Measurements from ENCODE around the gene BTN1A1.
A peak's percentile ranks its signal among the peaks of the same experiment; 100 is the strongest.

Gene BTN1A1

DNA sequence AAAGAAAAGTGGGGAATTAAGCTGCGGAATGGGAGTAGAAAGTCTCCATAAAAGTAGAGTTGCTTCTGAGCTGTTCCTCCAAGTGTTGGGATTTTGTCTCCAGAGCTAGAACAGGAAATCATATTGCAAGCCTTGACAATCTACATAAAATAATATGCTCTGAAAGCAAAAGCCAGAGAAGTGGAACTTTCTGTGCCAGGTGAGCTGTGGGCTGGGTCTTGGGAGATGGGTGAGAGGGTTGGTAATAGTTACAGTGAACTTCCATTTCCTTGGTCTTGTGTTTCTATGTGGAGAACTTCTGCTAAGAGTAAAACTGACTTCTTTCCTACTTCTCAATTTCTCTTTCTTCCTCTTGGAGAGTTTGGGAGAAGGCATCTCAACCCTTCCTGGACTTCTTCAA is 31.8 kb downstream of the BTN1A1 start:
- Histone ChIP-seq H3K4me1 (ENCODE audit: insufficient read depth, low read length) (peaks cover 14% of the 10 kb centered on the region), H3K36me3 (ENCODE audit: insufficient read depth, low read length) (no peaks in the 10 kb centered on the region), H3K4me3 (ENCODE audit: low read depth in 1 of 2, low read length in 2 of 2) (no peak overlapping the region), H3K9me3 (ENCODE audit: low read length) (no peaks in the 10 kb centered on the region), H3K9ac (ENCODE audit: low read length) (no peak overlapping the region), H3K27me3 (ENCODE audit: control insufficient read depth in 1 of 2, insufficient read depth in 2 of 2, low read length in 2 of 2) (no peaks in the 10 kb centered on the region), H3K27ac (ENCODE audit: low read depth, low read length) (no peak overlapping the region)

DNA sequence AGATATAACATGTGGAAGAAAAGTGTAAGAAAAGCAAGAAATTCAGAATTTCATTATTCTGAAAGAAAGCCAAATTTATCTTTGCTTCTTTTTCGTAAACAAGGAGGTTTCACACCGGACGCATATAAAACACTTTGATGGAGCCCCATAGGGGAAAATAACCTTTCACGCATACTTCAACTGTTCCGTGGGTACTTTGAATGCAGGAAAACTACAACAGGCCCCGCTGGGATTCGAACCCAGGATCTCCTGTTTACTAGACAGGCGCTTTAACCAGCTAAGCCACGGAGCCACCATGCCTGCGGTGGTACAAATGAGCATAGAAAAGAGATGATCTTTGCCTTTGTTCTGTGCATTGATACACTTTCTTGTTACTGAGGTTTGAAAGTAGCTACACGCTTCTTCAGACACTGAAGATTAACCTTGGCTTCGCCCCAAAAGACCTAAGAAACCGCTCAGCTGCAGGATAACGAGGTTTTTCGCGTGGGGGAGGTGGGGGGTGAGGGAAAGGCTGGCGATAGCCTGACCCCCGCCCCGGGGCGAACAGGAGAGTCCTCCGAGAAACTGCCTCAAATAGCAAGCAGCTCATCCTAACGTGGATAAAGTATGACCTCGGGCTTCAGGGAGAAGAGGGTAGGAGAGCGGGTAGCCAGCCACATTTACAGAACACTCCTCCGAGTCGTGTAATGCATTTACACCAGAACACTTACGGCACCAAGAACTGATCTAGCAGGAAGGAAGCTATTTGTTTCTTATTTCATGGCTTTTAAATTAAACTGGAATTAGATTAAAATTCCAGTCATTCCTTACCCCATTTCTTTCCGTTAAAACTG is 32.8 kb downstream of the BTN1A1 start:
- H3K4me3 ChIP-seq (ENCODE audit: low read depth in 1 of 2, low read length in 2 of 2): peak overlapping the region; percentile 63 to 97

DNA sequence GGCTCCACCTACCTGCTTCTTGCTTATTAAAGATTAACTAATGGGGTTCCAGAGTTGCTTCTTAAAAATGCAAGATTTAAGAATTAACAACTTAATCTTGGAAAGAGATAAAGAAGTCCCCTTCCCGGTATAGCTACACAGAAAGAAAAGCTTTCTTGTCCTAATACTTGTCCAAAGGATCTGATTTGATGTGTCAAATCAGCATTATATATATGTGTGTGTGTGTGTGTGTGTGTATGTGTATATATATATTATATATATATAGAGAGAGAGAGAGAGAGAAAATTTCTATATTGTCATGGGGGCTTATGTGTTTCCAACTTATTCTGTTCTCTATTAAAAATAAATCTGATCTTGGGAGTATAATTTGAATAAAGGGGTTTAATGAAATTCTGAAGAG is 33.4 kb downstream of the BTN1A1 start:
- H3K4me3 ChIP-seq (ENCODE audit: low read depth in 1 of 2, low read length in 2 of 2): peak overlapping the region; percentile 63 to 97
- H3K9me3 ChIP-seq (ENCODE audit: low read length): no peaks in the 10 kb centered on the region
- peaks cover 17% of the 10 kb centered on the region for H3K4me1 ChIP-seq (ENCODE audit: insufficient read depth, low read length)
- H3K27me3 ChIP-seq (ENCODE audit: control insufficient read depth in 1 of 2, insufficient read depth in 2 of 2, low read length in 2 of 2): no peaks in the 10 kb centered on the region
- peak overlapping the region; percentile 81 for H3K9ac ChIP-seq (ENCODE audit: low read length)
- peak overlapping the region; percentile 91 for H3K27ac ChIP-seq (ENCODE audit: low read depth, low read length)
- H3K36me3 ChIP-seq (ENCODE audit: insufficient read depth, low read length): no peaks in the 10 kb centered on the region

More for the DNA sequence above, 32.8 kb downstream of the BTN1A1 start:
- Histone ChIP-seq H3K9ac (ENCODE audit: low read length) (peak overlapping the region; percentile 81), H3K9me3 (ENCODE audit: low read length) (no peaks in the 10 kb centered on the region), H3K27ac (ENCODE audit: low read depth, low read length) (peak overlapping the region; percentile 91), H3K27me3 (ENCODE audit: control insufficient read depth in 1 of 2, insufficient read depth in 2 of 2, low read length in 2 of 2) (no peaks in the 10 kb centered on the region), H3K4me1 (ENCODE audit: insufficient read depth, low read length) (peaks cover 17% of the 10 kb centered on the region), H3K36me3 (ENCODE audit: insufficient read depth, low read length) (no peaks in the 10 kb centered on the region)

DNA sequence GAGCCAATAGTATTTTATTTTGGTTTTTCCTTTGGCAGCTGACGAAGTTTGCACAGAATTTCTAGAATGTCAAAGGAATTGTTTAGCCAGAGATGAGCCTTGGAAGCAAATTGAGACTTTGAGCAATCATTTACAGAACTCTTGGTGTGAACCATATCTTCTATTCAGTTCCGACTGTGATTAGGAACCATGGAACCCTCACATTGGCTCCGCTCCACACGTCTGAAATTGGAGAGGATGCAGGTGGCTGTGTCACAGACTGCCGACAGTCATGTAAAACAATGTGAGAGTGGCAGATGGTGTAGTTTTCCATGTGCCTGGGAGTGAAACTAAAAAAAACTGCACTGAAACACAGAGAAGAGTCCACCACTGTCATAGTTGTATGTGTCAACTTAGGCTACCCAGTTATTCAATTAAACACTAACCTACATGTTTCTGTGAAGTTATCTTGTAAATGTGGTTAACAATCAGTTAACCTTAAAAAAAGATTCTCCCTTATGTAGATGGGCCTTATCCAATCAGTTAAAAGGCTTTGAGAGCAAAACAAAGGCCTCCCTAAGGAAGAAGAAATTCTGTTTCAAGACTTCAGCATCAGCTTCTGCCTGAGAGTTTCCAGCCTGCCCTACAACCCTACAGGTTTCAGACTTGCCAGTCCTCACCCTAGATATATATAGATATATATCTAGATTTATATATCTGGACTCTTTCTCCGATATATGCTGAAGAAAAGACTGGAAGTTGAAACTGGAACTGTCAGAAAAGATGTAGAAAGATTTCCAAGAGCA is 34.8 kb downstream of the BTN1A1 start:
- Histone ChIP-seq H3K9ac (ENCODE audit: low read length) (no peak overlapping the region), H3K27me3 (ENCODE audit: control insufficient read depth in 1 of 2, insufficient read depth in 2 of 2, low read length in 2 of 2) (no peaks in the 10 kb centered on the region), H3K4me3 (ENCODE audit: low read depth in 1 of 2, low read length in 2 of 2) (no peak overlapping the region), H3K4me1 (ENCODE audit: insufficient read depth, low read length) (peaks cover 23% of the 10 kb centered on the region), H3K9me3 (ENCODE audit: low read length) (no peaks in the 10 kb centered on the region), H3K27ac (ENCODE audit: low read depth, low read length) (no peak overlapping the region), H3K36me3 (ENCODE audit: insufficient read depth, low read length) (no peaks in the 10 kb centered on the region)

DNA sequence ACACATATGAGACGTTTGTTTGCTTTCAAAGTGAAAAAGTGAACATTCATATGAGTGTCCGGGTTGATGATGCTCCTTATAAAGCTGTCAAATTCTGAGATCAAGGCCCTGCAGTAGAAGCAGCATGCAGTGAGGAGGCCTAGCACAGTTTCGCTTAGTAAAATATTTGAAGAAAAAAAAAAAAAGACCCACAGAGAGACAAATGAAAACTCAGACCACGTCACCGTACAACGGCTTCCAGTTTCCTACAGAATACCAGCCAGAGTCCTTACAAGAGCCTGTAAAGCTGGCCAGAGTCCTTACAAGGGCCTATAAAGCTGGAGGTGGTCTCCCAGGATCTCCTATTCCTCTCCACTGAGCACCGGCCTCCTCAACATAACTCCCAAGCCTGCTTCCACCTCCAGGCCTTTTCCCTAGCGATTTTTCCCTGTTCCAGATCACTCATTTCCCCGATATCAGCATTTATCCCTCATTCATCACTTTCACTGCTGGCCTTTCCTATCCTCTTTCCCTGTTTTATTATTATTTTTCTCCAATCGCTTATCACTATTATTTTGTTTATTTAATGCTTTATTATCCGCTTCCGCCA is 36.6 kb downstream of the BTN1A1 start:
- Histone ChIP-seq H3K9me3 (ENCODE audit: low read length) (no peaks in the 10 kb centered on the region), H3K9ac (ENCODE audit: low read length) (peak overlapping the region; percentile 97), H3K27me3 (ENCODE audit: control insufficient read depth in 1 of 2, insufficient read depth in 2 of 2, low read length in 2 of 2) (no peaks in the 10 kb centered on the region), H3K4me1 (ENCODE audit: insufficient read depth, low read length) (peaks cover 23% of the 10 kb centered on the region), H3K27ac (ENCODE audit: low read depth, low read length) (peak overlapping the region; percentile 92), H3K4me3 (ENCODE audit: low read depth in 1 of 2, low read length in 2 of 2) (peak overlapping the region; percentile 63 to 76), H3K36me3 (ENCODE audit: insufficient read depth, low read length) (peaks cover 6% of the 10 kb centered on the region)

DNA sequence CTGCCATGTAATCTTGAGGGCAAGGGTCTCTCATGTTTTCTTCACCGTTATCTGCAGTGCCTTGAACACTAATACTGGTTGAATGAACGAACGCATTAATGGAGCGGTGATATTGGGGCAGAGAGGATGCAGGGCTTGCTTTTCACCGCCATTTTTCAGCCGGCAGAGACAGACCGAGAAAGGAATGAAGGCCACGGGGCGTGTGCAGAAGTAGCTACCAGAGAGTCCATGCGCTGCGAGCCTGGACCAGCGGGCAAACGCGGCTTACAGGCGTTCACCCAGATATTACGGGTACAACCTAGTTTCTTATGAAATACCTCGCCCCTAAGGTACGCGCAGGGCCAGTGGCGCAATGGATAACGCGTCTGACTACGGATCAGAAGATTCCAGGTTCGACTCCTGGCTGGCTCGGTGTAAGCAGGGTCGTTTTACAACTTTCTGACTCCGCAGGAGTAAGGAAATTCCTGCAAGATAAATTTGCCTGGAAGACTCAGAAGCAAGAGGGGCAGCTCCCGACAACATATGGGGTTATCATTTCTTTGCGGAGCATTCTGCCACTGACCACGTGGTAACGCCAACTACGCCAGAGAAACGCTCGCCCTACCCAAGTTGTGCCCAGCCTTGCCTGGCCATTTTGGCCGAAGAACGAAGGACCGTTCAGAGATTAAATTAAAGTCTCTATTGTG is 37.2 kb downstream of the BTN1A1 start:
- Histone ChIP-seq H3K27me3 (ENCODE audit: control insufficient read depth in 1 of 2, insufficient read depth in 2 of 2, low read length in 2 of 2) (no peaks in the 10 kb centered on the region), H3K9me3 (ENCODE audit: low read length) (no peaks in the 10 kb centered on the region), H3K36me3 (ENCODE audit: insufficient read depth, low read length) (peaks cover 7% of the 10 kb centered on the region), H3K27ac (ENCODE audit: low read depth, low read length) (peak overlapping the region; percentile 92), H3K4me1 (ENCODE audit: insufficient read depth, low read length) (peaks cover 23% of the 10 kb centered on the region), H3K9ac (ENCODE audit: low read length) (peak overlapping the region; percentile 97), H3K4me3 (ENCODE audit: low read depth in 1 of 2, low read length in 2 of 2) (peak overlapping the region; percentile 63 to 76)

DNA sequence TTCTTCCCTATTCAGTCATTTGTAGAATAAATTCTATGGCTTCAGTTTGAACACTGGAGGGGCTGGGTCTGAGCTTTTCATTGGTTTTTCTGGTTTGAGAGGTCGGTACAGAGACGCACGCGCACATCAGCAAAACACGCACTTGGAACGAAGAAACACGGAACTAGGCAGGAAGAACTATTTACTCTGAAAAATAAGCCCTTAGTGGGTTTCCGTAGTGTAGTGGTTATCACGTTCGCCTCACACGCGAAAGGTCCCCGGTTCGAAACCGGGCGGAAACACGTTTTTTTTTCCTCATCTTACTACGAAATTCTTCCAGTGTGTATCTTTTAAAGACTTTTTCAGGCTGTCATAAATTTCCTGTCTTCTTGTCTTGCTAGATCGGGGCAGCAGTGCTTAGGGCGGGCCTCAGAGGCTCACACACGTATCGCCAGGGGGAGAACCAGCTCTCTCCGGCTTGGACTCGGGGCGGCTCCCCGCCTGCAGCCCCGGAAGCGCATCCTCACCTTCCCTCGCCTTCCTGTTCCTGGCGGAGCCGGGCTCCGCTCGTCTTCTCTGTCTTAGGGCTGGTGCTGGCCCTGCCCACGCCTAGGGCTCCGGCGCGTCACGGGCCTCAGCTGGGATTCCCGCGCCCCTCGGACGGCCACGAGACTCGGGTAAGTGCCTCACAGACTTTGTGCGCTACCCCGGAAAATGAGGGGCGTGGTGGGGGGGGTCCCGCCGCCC is 37.9 kb downstream of the BTN1A1 start, which contains the start of gene HMGN4:
TSS of gene HMGN4 (plus strand) at position 521 of the 726 bp plus-strand sequence. CDS start 6,841 bp downstream, outside the sequence.
- H3K36me3 ChIP-seq (ENCODE audit: insufficient read depth, low read length): peaks cover 14% of the 10 kb centered on the region
- peak within 1 kb of the TSS; percentile 76 to 82 for H3K4me3 ChIP-seq (ENCODE audit: low read depth in 1 of 2, low read length in 2 of 2)
- peaks cover 23% of the 10 kb centered on the region for H3K4me1 ChIP-seq (ENCODE audit: insufficient read depth, low read length)
- H3K9me3 ChIP-seq (ENCODE audit: low read length): no peaks in the 10 kb centered on the region
- peak within 1 kb of the TSS; percentile 97 for H3K9ac ChIP-seq (ENCODE audit: low read length)
- H3K27me3 ChIP-seq (ENCODE audit: control insufficient read depth in 1 of 2, insufficient read depth in 2 of 2, low read length in 2 of 2): no peaks in the 10 kb centered on the region
- H3K27ac ChIP-seq (ENCODE audit: low read depth, low read length): peak within 1 kb of the TSS; percentile 92

DNA sequence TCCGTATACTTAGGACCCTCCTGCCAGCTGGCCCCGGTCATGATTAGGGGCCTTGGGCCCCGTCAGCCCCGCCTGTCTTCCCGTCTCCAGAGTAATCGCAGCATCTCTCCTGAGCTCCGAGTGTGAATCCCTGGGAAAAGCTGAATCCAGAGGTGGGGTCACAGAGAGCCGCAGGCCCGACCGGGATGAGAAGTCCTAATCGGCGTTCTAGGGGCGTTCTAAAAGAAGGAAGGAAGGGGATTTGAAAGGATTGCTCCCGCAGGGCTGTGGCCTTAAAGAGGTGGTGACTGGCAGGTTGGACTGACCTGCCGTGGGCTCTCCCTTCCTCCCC is 38.4 kb downstream of the BTN1A1 start:
- peaks cover 23% of the 10 kb centered on the region for H3K4me1 ChIP-seq (ENCODE audit: insufficient read depth, low read length)
- peak overlapping the region; percentile 76 to 82 for H3K4me3 ChIP-seq (ENCODE audit: low read depth in 1 of 2, low read length in 2 of 2)
- peaks cover 16% of the 10 kb centered on the region for H3K36me3 ChIP-seq (ENCODE audit: insufficient read depth, low read length)
- H3K27ac ChIP-seq (ENCODE audit: low read depth, low read length): peak overlapping the region; percentile 92
- H3K9me3 ChIP-seq (ENCODE audit: low read length): no peaks in the 10 kb centered on the region
- no peaks in the 10 kb centered on the region for H3K27me3 ChIP-seq (ENCODE audit: control insufficient read depth in 1 of 2, insufficient read depth in 2 of 2, low read length in 2 of 2)
- peak overlapping the region; percentile 97 for H3K9ac ChIP-seq (ENCODE audit: low read length)

DNA sequence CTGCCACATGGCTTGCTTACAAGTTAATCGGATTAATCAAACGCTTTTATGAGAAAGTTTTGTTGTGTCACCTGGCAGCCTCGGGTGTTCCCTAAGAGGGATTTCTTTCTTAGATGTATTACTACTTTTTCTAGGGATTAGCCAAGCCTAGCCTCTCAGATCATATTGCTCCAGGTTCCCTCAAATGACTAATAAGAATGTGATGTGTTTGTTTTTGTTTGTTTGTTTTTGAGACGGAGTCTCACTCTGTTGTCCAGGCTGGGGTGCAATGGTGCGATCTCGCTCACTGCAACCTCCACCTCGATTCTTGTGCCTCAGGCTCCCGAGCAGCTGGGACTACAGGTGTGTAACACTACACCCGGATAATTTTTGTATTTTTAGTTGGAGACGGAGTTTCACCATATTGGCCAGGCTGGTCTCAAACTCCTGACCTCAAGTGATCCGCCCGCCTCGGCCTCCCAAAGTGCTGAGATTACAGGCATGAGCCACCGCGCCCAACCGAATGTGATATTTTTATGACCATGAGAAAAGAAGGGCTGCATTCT is 39.0 kb downstream of the BTN1A1 start:
- H3K9ac ChIP-seq (ENCODE audit: low read length): peak overlapping the region; percentile 97
- H3K36me3 ChIP-seq (ENCODE audit: insufficient read depth, low read length): peaks cover 16% of the 10 kb centered on the region
- peak overlapping the region; percentile 76 to 82 for H3K4me3 ChIP-seq (ENCODE audit: low read depth in 1 of 2, low read length in 2 of 2)
- H3K9me3 ChIP-seq (ENCODE audit: low read length): no peaks in the 10 kb centered on the region
- peak overlapping the region; percentile 92 for H3K27ac ChIP-seq (ENCODE audit: low read depth, low read length)
- peaks cover 23% of the 10 kb centered on the region for H3K4me1 ChIP-seq (ENCODE audit: insufficient read depth, low read length)
- H3K27me3 ChIP-seq (ENCODE audit: control insufficient read depth in 1 of 2, insufficient read depth in 2 of 2, low read length in 2 of 2): no peaks in the 10 kb centered on the region

DNA sequence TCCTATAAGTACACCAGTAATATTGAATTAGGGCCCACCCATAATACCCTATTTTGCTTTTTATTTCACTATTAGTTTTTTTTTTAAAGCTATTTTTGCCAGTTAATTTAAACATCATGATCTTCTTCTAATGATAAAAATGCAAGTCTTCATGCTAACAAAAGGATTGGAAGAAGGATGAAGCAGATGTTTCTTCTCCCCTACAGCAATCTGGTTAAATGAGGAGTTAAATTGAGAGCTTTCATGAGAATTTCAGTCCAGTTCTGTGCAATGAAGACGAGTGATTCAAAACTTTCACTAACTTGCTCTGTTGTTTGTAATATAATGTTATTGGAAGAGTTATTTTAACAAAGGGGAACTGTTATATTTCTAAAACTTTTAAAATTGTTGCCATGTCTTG is 41.5 kb downstream of the BTN1A1 start:
- no peak overlapping the region for H3K4me3 ChIP-seq (ENCODE audit: low read depth in 1 of 2, low read length in 2 of 2)
- no peak overlapping the region for H3K27ac ChIP-seq (ENCODE audit: low read depth, low read length)
- no peak overlapping the region for H3K9ac ChIP-seq (ENCODE audit: low read length)
- H3K36me3 ChIP-seq (ENCODE audit: insufficient read depth, low read length): peaks cover 31% of the 10 kb centered on the region
- H3K27me3 ChIP-seq (ENCODE audit: control insufficient read depth in 1 of 2, insufficient read depth in 2 of 2, low read length in 2 of 2): no peaks in the 10 kb centered on the region
- peaks cover 12% of the 10 kb centered on the region for H3K4me1 ChIP-seq (ENCODE audit: insufficient read depth, low read length)
- H3K9me3 ChIP-seq (ENCODE audit: low read length): no peaks in the 10 kb centered on the region

All from muscle layer of colon (tissue), 2 donors.